Left lung (tissue), 10 donors: ENCODE results near the gene BCAT1. TPM values are rescaled to one million over a fixed set of nuclear protein-coding genes. Genes with fewer than 3 reads are reported as not detected.

Experiments
- ATAC-seq: fragments of 200-7000 bp; cut with Tn5 transposase; one replicate; pipeline ENCODE4 v1.9.1; 2020; ENCODE audit warnings: moderate library complexity
- DNase-seq, 4 donors: peaks; one replicate each; pipeline ENCODE4 v3.0.0-alpha.2; 2013 to 2020
- H3K27ac ChIP-seq, 2 donors: fragments of 200-600 bp; sonication (generic) in 1 of 2; one replicate each; pipeline versions ENCODE4 v1.5.0 to v1.8.0; 2020 to 2021
- H3K27me3 ChIP-seq, 2 donors: fragments of 200-600 bp; sonication (generic) in 1 of 2; one replicate each; pipeline versions ENCODE4 v1.5.0 to v1.8.0; 2020 to 2021
- H3K36me3 ChIP-seq, 2 donors: fragments of 200-600 bp; sonication (generic) in 1 of 2; one replicate each; pipeline versions ENCODE4 v1.5.0 to v1.8.0; 2020 to 2021
- H3K4me1 ChIP-seq, 2 donors: fragments of 200-600 bp; one replicate each; pipeline ENCODE4 v1.8.0; 2021
- H3K4me3 ChIP-seq, 2 donors: fragments of 200-600 bp; sonication (generic) in 1 of 2; one replicate each; pipeline versions ENCODE4 v1.5.0 to v1.8.0; 2020 to 2021; ENCODE audit warnings: mild to moderate bottlenecking in 1 of 2
- H3K9me3 ChIP-seq, 2 donors: fragments of 200-600 bp; sonication (generic) in 1 of 2; one replicate each; pipeline versions ENCODE4 v1.5.0 to v1.8.0; 2020 to 2021
- intact Hi-C, 2 donors: fragments of 100-400 bp; cut with DNase I; formaldehyde crosslinking; loops; one replicate each; pipeline versions ENCODE4 v1.11.2 to v1.14.2; 2022
- polyA plus RNA-seq, 6 donors: library from polyadenylated mRNA; unstranded; fragments of 120-200 nt; gene quantifications; one replicate each; pipeline ENCODE4 v1.2.1, GENCODE V29; 2013; ENCODE audit not compliant: insufficient read length in 6 of 6
- total RNA-seq, 2 donors: library from RNA; stranded (reverse); fragmentation: NEBNext Ultra II Directional; extraction: Animal tissue kit (Norgen Biotek cat#: 25700); gene quantifications; one replicate each; pipeline ENCODE4 v1.2.1, GENCODE V29; 2021
- TF ChIP-seq, protein P1 (sequence below), 2 donors: fragments of 200-600 bp; sonication (generic) in 1 of 2; IDR thresholded peaks; one replicate each; pipeline versions ENCODE4 v1.5.0 to v1.8.0; 2021; ENCODE audit warnings: antibody characterized with exemption in 2 of 2
- donor health status: DM: no; HTN: yes; CAD: no.
- donor health status: DM: no; HTN: no; CAD: no.

The BCAT1 gene
- total and polyA plus RNA-seq, 8 donors = 29.3 to 131 (median 39.5) TPM

DNA sequence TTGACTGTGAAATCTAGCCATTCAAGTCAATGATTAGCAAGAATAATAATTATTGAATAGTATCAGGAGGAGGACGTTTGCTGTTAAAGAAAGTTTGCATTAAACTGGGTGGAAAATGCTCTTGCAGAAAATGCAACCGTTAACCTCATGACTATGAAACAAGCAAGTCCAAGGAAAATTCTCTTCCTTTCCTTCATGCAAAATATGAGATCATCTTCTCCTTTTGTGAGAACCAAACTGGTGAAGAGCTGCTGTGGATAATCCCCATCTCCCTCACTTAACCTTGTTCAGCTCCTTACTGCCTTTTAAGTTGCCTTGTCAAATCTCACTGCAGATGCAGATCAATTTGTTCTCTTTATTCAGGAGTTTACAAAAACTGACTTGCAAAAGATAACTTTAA is 142.5 kb downstream of the BCAT1 start:
- H3K27ac ChIP-seq = no peak overlapping the region
- ATAC-seq = no peak
- peaks cover 0 to 4% of the 10 kb centered on the region in 2 donors for H3K4me1 ChIP-seq
- no peaks in the 10 kb centered on the region for H3K27me3 ChIP-seq
- DNase-seq = no peak
- H3K9me3 ChIP-seq = peaks cover 0 to 6% of the 10 kb centered on the region in 2 donors
- H3K36me3 ChIP-seq = no peaks in the 10 kb centered on the region
- TF ChIP-seq, protein P1, sequence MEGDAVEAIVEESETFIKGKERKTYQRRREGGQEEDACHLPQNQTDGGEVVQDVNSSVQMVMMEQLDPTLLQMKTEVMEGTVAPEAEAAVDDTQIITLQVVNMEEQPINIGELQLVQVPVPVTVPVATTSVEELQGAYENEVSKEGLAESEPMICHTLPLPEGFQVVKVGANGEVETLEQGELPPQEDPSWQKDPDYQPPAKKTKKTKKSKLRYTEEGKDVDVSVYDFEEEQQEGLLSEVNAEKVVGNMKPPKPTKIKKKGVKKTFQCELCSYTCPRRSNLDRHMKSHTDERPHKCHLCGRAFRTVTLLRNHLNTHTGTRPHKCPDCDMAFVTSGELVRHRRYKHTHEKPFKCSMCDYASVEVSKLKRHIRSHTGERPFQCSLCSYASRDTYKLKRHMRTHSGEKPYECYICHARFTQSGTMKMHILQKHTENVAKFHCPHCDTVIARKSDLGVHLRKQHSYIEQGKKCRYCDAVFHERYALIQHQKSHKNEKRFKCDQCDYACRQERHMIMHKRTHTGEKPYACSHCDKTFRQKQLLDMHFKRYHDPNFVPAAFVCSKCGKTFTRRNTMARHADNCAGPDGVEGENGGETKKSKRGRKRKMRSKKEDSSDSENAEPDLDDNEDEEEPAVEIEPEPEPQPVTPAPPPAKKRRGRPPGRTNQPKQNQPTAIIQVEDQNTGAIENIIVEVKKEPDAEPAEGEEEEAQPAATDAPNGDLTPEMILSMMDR (IDR thresholded peaks at IDR 0.05) = no peak
- intact Hi-C loops = no loop called here
- H3K4me3 ChIP-seq = no peak overlapping the region

DNA sequence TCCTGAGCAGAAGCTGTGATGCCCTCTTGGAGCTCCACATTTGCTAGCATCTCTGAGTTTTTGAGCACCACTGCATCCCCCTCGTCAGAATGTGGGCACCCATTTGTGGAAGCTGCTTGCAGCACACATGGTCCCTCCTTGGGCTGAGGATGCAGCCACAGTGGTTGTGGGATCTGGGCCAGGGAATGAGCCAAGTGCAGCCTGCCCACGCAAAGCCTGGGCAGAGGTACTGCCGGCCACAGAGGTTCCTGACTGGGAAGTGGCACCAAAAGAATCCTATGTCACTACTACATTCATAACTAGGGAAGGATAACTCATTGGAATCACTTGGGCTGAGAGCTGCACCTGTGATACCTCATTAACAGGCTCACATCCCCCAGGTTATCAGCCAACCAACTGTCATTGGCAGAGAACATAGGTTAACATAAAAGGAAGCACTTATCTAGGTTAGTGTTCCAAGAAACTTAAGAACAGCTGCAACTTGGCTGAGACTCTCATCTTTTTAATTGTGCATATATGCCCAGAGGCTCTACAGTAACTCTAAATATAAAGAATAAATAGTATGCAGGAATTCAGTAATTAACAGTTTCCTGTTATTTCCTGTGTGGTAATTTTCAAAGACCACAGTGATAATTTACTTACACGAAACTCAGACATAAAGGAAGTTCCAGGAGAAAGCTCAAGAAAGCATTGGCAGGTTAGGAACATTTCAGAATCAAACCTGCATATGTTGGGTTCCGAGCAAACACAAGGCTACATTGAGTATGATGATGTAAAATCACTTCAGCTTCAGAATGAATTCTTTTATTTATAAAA is 145.3 kb downstream of the BCAT1 start:
- no peak for ATAC-seq
- TF ChIP-seq, protein P1 (IDR thresholded peaks at IDR 0.05) = no peak
- H3K36me3 ChIP-seq = no peaks in the 10 kb centered on the region
- H3K27ac ChIP-seq = no peak overlapping the region
- no peaks in the 10 kb centered on the region for H3K27me3 ChIP-seq
- no peak for DNase-seq
- H3K4me1 ChIP-seq = peaks cover 0 to 4% of the 10 kb centered on the region in 2 donors
- no peak overlapping the region for H3K4me3 ChIP-seq
- intact Hi-C loops = no loop called here
- peaks cover 0 to 4% of the 10 kb centered on the region in 2 donors for H3K9me3 ChIP-seq

DNA sequence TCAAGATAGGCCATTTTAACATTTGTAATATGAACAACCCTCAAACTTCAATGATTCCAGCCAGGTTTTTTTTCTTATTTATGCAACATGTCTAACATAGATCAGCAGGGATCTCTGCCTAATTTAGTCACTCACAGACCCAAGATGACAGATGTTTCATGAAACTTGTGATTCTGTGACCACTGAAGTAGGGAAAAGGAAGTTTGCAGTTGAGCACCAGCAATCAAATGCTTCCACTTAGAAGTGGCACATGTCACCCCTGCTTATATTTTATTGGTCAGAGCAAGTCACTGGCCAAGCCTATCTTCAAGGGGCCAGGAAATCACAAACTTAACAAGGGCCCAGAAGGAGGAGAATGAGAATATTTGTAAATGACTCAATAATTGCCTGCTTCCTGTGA is 150.6 kb downstream of the BCAT1 start:
- no peak overlapping the region for H3K27ac ChIP-seq
- ATAC-seq (no peak), DNase-seq (no peak)
- intact Hi-C loops = no loop called here
- H3K9me3 ChIP-seq = no peaks in the 10 kb centered on the region
- H3K36me3 ChIP-seq = no peaks in the 10 kb centered on the region
- TF ChIP-seq, protein P1 (IDR thresholded peaks at IDR 0.05) = no peak
- H3K4me1 ChIP-seq = no peaks in the 10 kb centered on the region
- no peak overlapping the region for H3K4me3 ChIP-seq
- H3K27me3 ChIP-seq = no peaks in the 10 kb centered on the region

DNA sequence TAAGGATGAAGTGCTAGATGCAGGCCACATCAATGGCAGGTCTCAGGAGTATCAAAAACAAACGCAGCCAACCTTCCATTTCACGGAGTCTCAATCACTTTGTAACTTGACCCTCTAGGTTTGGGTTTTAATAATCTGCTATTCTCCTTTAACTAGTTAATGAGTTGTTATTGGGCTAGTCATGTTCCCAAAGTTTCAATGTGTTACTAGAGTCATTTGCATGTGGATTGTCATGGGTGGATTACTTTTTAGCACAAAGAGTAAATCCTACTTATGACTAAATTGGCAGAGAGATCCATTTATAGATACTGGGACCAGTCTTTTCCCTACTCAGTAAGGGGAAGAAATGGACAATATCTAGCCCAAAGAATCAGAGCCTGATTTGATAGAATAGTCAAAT is 151.0 kb downstream of the BCAT1 start:
- intact Hi-C loops = no loop called here
- Histone ChIP-seq H3K4me1 (no peaks in the 10 kb centered on the region), H3K4me3 (no peak overlapping the region), H3K27ac (no peak overlapping the region), H3K9me3 (no peaks in the 10 kb centered on the region), H3K27me3 (no peaks in the 10 kb centered on the region), H3K36me3 (no peaks in the 10 kb centered on the region)
- DNase-seq (no peak), ATAC-seq (no peak)
- TF ChIP-seq, protein P1 (IDR thresholded peaks at IDR 0.05) = no peak

DNA sequence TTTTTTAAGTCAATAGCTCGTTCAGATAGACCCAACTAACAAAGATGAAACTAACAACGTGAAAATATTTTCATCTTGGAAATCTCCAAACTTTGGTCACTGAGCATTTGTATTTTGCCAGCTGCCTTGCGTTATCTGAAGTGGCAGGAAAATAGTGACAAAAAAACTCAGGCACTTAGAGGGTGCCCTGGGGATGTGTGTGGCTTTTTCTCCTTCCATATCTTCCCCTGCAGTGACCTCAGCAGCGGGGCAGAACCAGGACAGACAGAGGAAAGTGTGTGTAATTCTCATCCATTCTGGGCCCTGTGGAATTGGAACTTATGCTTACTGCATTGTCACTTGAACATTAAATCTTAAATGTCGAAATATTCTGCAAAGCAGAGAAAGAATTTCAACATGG is 152.0 kb downstream of the BCAT1 start:
- TF ChIP-seq, protein P1 (IDR thresholded peaks at IDR 0.05) = no peak
- no peak overlapping the region for H3K27ac ChIP-seq
- no peaks in the 10 kb centered on the region for H3K9me3 ChIP-seq
- no peaks in the 10 kb centered on the region for H3K4me1 ChIP-seq
- DNase-seq = no peak
- intact Hi-C loops = no loop called here
- H3K36me3 ChIP-seq = no peaks in the 10 kb centered on the region
- H3K4me3 ChIP-seq = no peak overlapping the region
- ATAC-seq = no peak
- H3K27me3 ChIP-seq = no peaks in the 10 kb centered on the region
